ENCODE results near the gene PKIG. TPM values are rescaled to one million over a fixed set of nuclear protein-coding genes. Genes with fewer than 3 reads are reported as not detected.

PKIG gene
- polyA plus RNA-seq, 1 donor (not counting 4 experiments of a cell fraction or from before 2014, with no cell fraction given), result 6.6 TPM

DNA sequence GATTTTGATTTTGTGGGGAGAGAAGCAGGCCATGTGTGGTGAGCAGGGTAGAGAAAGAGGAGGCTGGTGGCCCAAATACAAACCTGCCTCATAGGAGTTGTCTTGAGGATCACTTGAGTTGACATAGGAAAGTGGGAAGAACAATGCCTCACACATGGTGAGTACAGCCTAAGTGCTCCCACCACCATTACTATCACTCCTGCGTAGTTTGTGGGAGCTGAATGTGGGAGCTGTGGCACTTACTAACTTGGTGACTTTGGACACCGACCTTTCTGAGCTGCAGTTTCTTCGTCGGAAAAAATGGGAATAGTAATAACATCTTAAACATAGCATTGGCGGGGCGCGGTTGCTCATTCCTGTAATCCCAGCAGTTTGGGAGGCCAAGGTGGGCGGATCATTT is 35.0 kb upstream of the PKIG start:
- Histone ChIP-seq H3K4me2 (ENCODE audit: control insufficient read depth, extremely low read depth, insufficient read depth, low read depth, low read length) (no peak overlapping the region), H3K36me3 (ENCODE audit: control insufficient read depth in 2 of 2, extremely low read depth in 1 of 2, insufficient read depth in 2 of 2, low read length in 2 of 2) (no peaks in the 10 kb centered on the region), H3K4me3 (ENCODE audit: control insufficient read depth in 2 of 3, extremely low read depth in 1 of 3, insufficient read depth in 2 of 3, low read depth in 1 of 3, low read length in 3 of 3) (no peak overlapping the region), H3K9me1 (ENCODE audit: control insufficient read depth, extremely low read depth, insufficient read depth, low read length) (no peaks in the 10 kb centered on the region), H3K9ac (ENCODE audit: control insufficient read depth, extremely low read depth, insufficient read depth, low read length) (no peak overlapping the region), H4K20me1 (ENCODE audit: control insufficient read depth, extremely low read depth, insufficient read depth, low read length) (no peaks in the 10 kb centered on the region), H3K27me3 (ENCODE audit: control insufficient read depth, extremely low read depth, insufficient read depth, low read length) (no peaks in the 10 kb centered on the region), H3K4me1 (ENCODE audit: control insufficient read depth, extremely low read depth, insufficient read depth, low read length) (no peaks in the 10 kb centered on the region), H3K27ac (ENCODE audit: control insufficient read depth, insufficient read depth, low read length) (no peak overlapping the region), H2AFZ (ENCODE audit: control insufficient read depth, low read length) (no peak overlapping the region), H3K79me2 (ENCODE audit: control insufficient read depth, insufficient read depth, low read length) (no peaks in the 10 kb centered on the region), H3K9me3 (ENCODE audit: control insufficient read depth, low read depth, low read length) (no peaks in the 10 kb centered on the region)
- TF ChIP-seq, protein P1, sequence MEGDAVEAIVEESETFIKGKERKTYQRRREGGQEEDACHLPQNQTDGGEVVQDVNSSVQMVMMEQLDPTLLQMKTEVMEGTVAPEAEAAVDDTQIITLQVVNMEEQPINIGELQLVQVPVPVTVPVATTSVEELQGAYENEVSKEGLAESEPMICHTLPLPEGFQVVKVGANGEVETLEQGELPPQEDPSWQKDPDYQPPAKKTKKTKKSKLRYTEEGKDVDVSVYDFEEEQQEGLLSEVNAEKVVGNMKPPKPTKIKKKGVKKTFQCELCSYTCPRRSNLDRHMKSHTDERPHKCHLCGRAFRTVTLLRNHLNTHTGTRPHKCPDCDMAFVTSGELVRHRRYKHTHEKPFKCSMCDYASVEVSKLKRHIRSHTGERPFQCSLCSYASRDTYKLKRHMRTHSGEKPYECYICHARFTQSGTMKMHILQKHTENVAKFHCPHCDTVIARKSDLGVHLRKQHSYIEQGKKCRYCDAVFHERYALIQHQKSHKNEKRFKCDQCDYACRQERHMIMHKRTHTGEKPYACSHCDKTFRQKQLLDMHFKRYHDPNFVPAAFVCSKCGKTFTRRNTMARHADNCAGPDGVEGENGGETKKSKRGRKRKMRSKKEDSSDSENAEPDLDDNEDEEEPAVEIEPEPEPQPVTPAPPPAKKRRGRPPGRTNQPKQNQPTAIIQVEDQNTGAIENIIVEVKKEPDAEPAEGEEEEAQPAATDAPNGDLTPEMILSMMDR (optimal IDR thresholded peaks at IDR 0.05 in 1 of 3, IDR thresholded peaks at IDR 0.05 in 1 of 3, conservative IDR thresholded peaks at IDR 0.05 in 1 of 3; ENCODE audit: extremely low read depth in 1 of 3, insufficient read depth in 2 of 3, low read length in 3 of 3), result no peak
- TF ChIP-seq EZH2 (IDR thresholded peaks at IDR 0.05; ENCODE audit: low read length), result no peak
- dilution Hi-C loops (cut with MboI; ENCODE audit: extremely low pct_ligation_motif_present, low sequenced_read_pairs), result no loop called here
- DNase-seq (ENCODE audit: low read depth, low spot score) (no peak), FAIRE-seq (no peak)

DNA sequence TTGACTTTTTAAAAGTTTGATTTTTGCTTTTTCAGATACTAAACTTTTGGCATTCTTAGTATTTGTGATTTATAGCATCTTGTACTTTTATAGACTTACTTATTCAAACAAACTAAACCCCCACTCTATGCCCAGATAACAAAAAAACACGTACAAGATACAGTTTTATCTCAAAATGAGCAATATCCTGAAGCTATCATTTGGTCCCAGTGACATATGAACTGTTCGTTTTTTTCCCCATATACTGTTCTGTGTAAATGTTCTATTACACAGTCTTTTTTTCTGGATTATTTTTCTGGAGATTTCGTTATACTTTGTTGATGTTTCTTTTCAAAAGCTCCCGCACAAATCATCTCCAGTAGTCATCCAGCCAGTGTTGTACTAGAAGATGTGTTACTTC is 33.3 kb upstream of the PKIG start:
- H3K27me3 ChIP-seq (ENCODE audit: control insufficient read depth, extremely low read depth, insufficient read depth, low read length), result no peaks in the 10 kb centered on the region
- dilution Hi-C loops (cut with MboI; ENCODE audit: extremely low pct_ligation_motif_present, low sequenced_read_pairs), result no loop called here
- no peaks in the 10 kb centered on the region for H3K79me2 ChIP-seq (ENCODE audit: control insufficient read depth, insufficient read depth, low read length)
- H3K36me3 ChIP-seq (ENCODE audit: control insufficient read depth in 2 of 2, extremely low read depth in 1 of 2, insufficient read depth in 2 of 2, low read length in 2 of 2), result no peaks in the 10 kb centered on the region
- TF ChIP-seq, protein P1 (optimal IDR thresholded peaks at IDR 0.05 in 1 of 3, IDR thresholded peaks at IDR 0.05 in 1 of 3, conservative IDR thresholded peaks at IDR 0.05 in 1 of 3; ENCODE audit: extremely low read depth in 1 of 3, insufficient read depth in 2 of 3, low read length in 3 of 3), result no peak
- TF ChIP-seq EZH2 (IDR thresholded peaks at IDR 0.05; ENCODE audit: low read length), result no peak
- H3K4me2 ChIP-seq (ENCODE audit: control insufficient read depth, extremely low read depth, insufficient read depth, low read depth, low read length), result no peak overlapping the region
- no peak overlapping the region for H3K4me3 ChIP-seq (ENCODE audit: control insufficient read depth in 2 of 3, extremely low read depth in 1 of 3, insufficient read depth in 2 of 3, low read depth in 1 of 3, low read length in 3 of 3)
- no peaks in the 10 kb centered on the region for H3K9me3 ChIP-seq (ENCODE audit: control insufficient read depth, low read depth, low read length)
- no peaks in the 10 kb centered on the region for H3K9me1 ChIP-seq (ENCODE audit: control insufficient read depth, extremely low read depth, insufficient read depth, low read length)
- H3K4me1 ChIP-seq (ENCODE audit: control insufficient read depth, extremely low read depth, insufficient read depth, low read length), result peaks cover 11% of the 10 kb centered on the region
- no peak overlapping the region for H2AFZ ChIP-seq (ENCODE audit: control insufficient read depth, low read length)
- no peak overlapping the region for H3K9ac ChIP-seq (ENCODE audit: control insufficient read depth, extremely low read depth, insufficient read depth, low read length)
- DNase-seq (ENCODE audit: low read depth, low spot score), result no peak
- no peaks in the 10 kb centered on the region for H4K20me1 ChIP-seq (ENCODE audit: control insufficient read depth, extremely low read depth, insufficient read depth, low read length)
- FAIRE-seq, result no peak
- H3K27ac ChIP-seq (ENCODE audit: control insufficient read depth, insufficient read depth, low read length), result no peak overlapping the region
